ENCODE data around the gene BCKDHA.

GRCh38 chr19:41455936-41456335 is 58.3 kb downstream of the BCKDHA start:
- TF ChIP-seq, protein P1, sequence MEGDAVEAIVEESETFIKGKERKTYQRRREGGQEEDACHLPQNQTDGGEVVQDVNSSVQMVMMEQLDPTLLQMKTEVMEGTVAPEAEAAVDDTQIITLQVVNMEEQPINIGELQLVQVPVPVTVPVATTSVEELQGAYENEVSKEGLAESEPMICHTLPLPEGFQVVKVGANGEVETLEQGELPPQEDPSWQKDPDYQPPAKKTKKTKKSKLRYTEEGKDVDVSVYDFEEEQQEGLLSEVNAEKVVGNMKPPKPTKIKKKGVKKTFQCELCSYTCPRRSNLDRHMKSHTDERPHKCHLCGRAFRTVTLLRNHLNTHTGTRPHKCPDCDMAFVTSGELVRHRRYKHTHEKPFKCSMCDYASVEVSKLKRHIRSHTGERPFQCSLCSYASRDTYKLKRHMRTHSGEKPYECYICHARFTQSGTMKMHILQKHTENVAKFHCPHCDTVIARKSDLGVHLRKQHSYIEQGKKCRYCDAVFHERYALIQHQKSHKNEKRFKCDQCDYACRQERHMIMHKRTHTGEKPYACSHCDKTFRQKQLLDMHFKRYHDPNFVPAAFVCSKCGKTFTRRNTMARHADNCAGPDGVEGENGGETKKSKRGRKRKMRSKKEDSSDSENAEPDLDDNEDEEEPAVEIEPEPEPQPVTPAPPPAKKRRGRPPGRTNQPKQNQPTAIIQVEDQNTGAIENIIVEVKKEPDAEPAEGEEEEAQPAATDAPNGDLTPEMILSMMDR (IDR thresholded peaks at IDR 0.05; ENCODE audit: insufficient read depth, low read length) = no peak
- TF ChIP-seq POLR2AphosphoS5 (IDR thresholded peaks at IDR 0.05; ENCODE audit: low read depth) = no peak
- TF ChIP-seq, protein P2, sequence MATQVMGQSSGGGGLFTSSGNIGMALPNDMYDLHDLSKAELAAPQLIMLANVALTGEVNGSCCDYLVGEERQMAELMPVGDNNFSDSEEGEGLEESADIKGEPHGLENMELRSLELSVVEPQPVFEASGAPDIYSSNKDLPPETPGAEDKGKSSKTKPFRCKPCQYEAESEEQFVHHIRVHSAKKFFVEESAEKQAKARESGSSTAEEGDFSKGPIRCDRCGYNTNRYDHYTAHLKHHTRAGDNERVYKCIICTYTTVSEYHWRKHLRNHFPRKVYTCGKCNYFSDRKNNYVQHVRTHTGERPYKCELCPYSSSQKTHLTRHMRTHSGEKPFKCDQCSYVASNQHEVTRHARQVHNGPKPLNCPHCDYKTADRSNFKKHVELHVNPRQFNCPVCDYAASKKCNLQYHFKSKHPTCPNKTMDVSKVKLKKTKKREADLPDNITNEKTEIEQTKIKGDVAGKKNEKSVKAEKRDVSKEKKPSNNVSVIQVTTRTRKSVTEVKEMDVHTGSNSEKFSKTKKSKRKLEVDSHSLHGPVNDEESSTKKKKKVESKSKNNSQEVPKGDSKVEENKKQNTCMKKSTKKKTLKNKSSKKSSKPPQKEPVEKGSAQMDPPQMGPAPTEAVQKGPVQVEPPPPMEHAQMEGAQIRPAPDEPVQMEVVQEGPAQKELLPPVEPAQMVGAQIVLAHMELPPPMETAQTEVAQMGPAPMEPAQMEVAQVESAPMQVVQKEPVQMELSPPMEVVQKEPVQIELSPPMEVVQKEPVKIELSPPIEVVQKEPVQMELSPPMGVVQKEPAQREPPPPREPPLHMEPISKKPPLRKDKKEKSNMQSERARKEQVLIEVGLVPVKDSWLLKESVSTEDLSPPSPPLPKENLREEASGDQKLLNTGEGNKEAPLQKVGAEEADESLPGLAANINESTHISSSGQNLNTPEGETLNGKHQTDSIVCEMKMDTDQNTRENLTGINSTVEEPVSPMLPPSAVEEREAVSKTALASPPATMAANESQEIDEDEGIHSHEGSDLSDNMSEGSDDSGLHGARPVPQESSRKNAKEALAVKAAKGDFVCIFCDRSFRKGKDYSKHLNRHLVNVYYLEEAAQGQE (IDR thresholded peaks at IDR 0.05; ENCODE audit: insufficient replicate concordance, low read depth) = no peak
- no peak for TF ChIP-seq GABPA (IDR thresholded peaks at IDR 0.05; ENCODE audit: low read depth)
- no peak for TF ChIP-seq SPI1 (IDR thresholded peaks at IDR 0.05; ENCODE audit: borderline replicate concordance, low read depth)
